K562 (cell line): Measurements from ENCODE around the gene ALDH1A3. TPM values are rescaled to one million over a fixed set of nuclear protein-coding genes. Genes with fewer than 3 reads are reported as not detected.

Experiments used
- CHD7 ChIP-seq: fragments of 200-600 bp; sonication (generic); IDR thresholded peaks from one replicate; pipeline ENCODE4 v1.6.1; 2012; ENCODE audit warnings: mild to moderate bottlenecking, low read depth, low read length, inconsistent platforms
- DPF2 ChIP-seq: fragments of 450-650 bp; IDR thresholded peaks from 2 replicates; pipeline ENCODE4 v1.6.1; 2016
- GABPB2 ChIP-seq: fragments of 250-450 bp; sonication (Bioruptor Pico); conservative IDR thresholded peaks from 2 replicates; pipeline ENCODE4 v1.5.1; 2021; ENCODE audit warnings: mild to moderate bottlenecking
- HDAC6 ChIP-seq: IDR thresholded peaks from 2 replicates; pipeline ENCODE4 v1.6.1; 2012; ENCODE audit warnings: low read depth, mild to moderate bottlenecking, control low read depth, inconsistent platforms, low read length, moderate library complexity
- MCM5 ChIP-seq: fragments of 450-650 bp; IDR thresholded peaks from 2 replicates; pipeline ENCODE4 v1.6.1; 2016; ENCODE audit warnings: low read depth
- NR2C2 ChIP-seq, 2 experiments: fragments of 200-800 bp in 1 of 2; sonication (Bioruptor generic) in 1 of 2; sonication (generic) in 1 of 2; formaldehyde crosslinking in 1 of 2; IDR thresholded peaks; 2 replicates each; pipeline versions ENCODE4 v1.6.1 to v1.8.0; 2016 to 2022; ENCODE audit warnings: mild to moderate bottlenecking in 1 of 2, missing compliant biosample characterization in 1 of 2, missing genetic modification characterization in 1 of 2, missing genetic modification reagents in 1 of 2
- SOX6 ChIP-seq: fragments of 450-650 bp; IDR thresholded peaks from 2 replicates; pipeline ENCODE4 v1.6.1; 2014; ENCODE audit warnings: mild to moderate bottlenecking
- THAP7 ChIP-seq: fragments of 250-450 bp; sonication (Bioruptor Pico); IDR thresholded peaks from 2 replicates; pipeline ENCODE4 v1.5.0; 2021
- VEZF1 ChIP-seq: fragments of 200-800 bp; sonication (Bioruptor generic); IDR thresholded peaks from 2 replicates; pipeline ENCODE4 v1.6.1; 2017; ENCODE audit warnings: missing genetic modification characterization, missing compliant biosample characterization
- ZNF134 ChIP-seq: fragments of 250-450 bp; sonication (Bioruptor Pico); conservative IDR thresholded peaks from 2 replicates; pipeline ENCODE4 v1.4.0; 2020
- polyA plus RNA-seq, 8 experiments: library from polyadenylated mRNA; depleted of rRNA in 4 of 8; stranded (reverse) in 5 of 8; unstranded in 3 of 8; fragments of >200 nt; fragmentation: Nextera tagmentation in 2 of 8; fragmentation: Illumina TruSeq in 1 of 8; extraction: Ambion mirVana in 2 of 8; extraction: Trizol in 1 of 8; gene quantifications; 2 replicates each; pipeline versions ENCODE4 v1.2.1 to v1.2.3, GENCODE V29; 2011 to 2014; ENCODE audit warnings: inconsistent platforms in 1 of 8, missing spikeins in 1 of 8
- total RNA-seq, 7 experiments: library from RNA; depleted of rRNA in 6 of 7; stranded (reverse); fragments of >200 nt in 6 of 7; fragmentation: Illumina TruSeq in 2 of 7; extraction: Trizol in 2 of 7; gene quantifications; 2 replicates each; pipeline versions ENCODE4 v1.2.1 to v1.2.3, GENCODE V29; 2011 to 2021; ENCODE audit warnings: low replicate concordance in 1 of 7
- TF ChIP-seq, protein P1 (sequence below): sonication (generic); formaldehyde crosslinking; IDR thresholded peaks from 2 replicates; pipeline ENCODE4 v1.8.1; 2023; ENCODE audit warnings: mild to moderate bottlenecking, missing genetic modification reagents

The ALDH1A3 gene
- total and polyA plus RNA-seq, 9 of the 15 experiments (the other 6 are each of a cell fraction or from before 2014, with no cell fraction given) = 0.38 TPM; not detected in 8

- TF ChIP-seq DPF2 (no peak), GABPB2 (CRISPR knock-in tag) (no peak), ZNF134 (CRISPR knock-in tag) (no peak), VEZF1 (CRISPR knock-in tag) (no peak), SOX6 (peak; percentile 43; the same call in 1 of the 2 replicates), CHD7 (no peak), MCM5 (no peak), THAP7 (CRISPR knock-in tag) (no peak), HDAC6 (no peak), NR2C2 (CRISPR knock-in tag; IDR thresholded peaks at IDR 0.05) (no peak), NR2C2 (tag; IDR thresholded peaks at IDR 0.05) (no peak; the same call in 1 of the 2 replicates)
- TF ChIP-seq, protein P1, sequence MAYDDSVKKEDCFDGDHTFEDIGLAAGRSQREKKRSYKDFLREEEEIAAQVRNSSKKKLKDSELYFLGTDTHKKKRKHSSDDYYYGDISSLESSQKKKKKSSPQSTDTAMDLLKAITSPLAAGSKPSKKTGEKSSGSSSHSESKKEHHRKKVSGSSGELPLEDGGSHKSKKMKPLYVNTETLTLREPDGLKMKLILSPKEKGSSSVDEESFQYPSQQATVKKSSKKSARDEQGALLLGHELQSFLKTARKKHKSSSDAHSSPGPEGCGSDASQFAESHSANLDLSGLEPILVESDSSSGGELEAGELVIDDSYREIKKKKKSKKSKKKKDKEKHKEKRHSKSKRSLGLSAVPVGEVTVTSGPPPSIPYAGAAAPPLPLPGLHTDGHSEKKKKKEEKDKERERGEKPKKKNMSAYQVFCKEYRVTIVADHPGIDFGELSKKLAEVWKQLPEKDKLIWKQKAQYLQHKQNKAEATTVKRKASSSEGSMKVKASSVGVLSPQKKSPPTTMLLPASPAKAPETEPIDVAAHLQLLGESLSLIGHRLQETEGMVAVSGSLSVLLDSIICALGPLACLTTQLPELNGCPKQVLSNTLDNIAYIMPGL (CRISPR knock-in tag) = no peak
Measured at GRCh38 chr15:100842756-100843730, 36.6 kb upstream of the ALDH1A3 start (continued).
